GM23248 (cell line): Measurements from ENCODE around the gene NR5A2.

ENCODE experiments used
- EZH2 ChIP-seq: fragments of 200-600 bp; sonication (generic); IDR thresholded peaks from 2 replicates; pipeline ENCODE4 v1.6.1; 2018; ENCODE audit warnings: antibody characterized with exemption, mild to moderate bottlenecking; ENCODE audit not compliant: insufficient read depth, poor library complexity, severe bottlenecking
- EZH2phosphoT487 ChIP-seq: fragments of 200-600 bp; sonication (generic); IDR thresholded peaks from 2 replicates; pipeline ENCODE4 v1.6.1; 2018; ENCODE audit warnings: antibody characterized with exemption, moderate library complexity, mild to moderate bottlenecking, low read depth; ENCODE audit not compliant: insufficient read depth

DNA sequence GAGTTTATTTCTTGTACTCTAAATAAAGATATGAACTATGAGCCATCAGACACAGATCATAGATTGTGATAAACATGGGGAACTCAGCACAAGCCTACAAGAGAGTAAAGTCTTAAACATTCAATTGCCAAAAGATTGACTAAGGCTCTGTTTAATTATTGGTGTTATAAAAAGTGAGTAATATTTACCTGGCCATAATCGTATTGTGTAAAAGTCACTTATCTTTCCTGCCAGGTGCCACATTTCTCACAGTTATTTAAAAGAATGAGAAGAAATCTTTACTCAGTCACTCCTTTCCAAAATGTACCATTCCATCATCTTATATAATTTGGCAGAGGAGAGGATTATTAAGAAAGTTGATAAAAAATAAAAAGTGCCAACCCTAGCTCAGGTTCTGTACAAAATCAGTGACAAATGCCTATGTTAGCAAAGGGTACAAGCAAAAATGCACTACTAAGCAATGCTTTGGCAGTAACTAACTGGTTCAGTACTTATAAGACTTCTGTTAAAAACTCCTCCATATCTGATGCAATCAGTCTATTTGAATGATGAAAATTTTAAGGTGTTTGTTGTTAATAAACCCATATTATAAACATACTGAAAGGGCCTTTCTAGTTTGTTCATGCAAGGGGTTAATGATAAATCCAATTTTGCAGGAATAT is 5.8 kb upstream of the NR5A2 start:
- TF ChIP-seq EZH2phosphoT487 (no peak), EZH2 (no peak)
